HEK293T (cell line): ENCODE data around the gene CCDC137.

ENCODE experiments used
- ARNT ChIP-seq: fragments of 450-650 bp; IDR thresholded peaks from 2 replicates; pipeline ENCODE4 v1.6.1; 2017; ENCODE audit warnings: mild to moderate bottlenecking
- BHLHE40 ChIP-seq: fragments of 450-650 bp; IDR thresholded peaks from 2 replicates; pipeline ENCODE4 v1.6.1; 2016; ENCODE audit warnings: mild to moderate bottlenecking, moderate library complexity, borderline replicate concordance
- ELF4 ChIP-seq: fragments of 450-650 bp; IDR thresholded peaks from 2 replicates; pipeline ENCODE4 v1.6.1; 2017; ENCODE audit warnings: antibody characterized with exemption
- FOXA1 ChIP-seq: fragments of 450-650 bp; IDR thresholded peaks from 2 replicates; pipeline ENCODE4 v1.6.1; 2016; ENCODE audit warnings: mild to moderate bottlenecking
- FOXK2 ChIP-seq: fragments of 450-650 bp; IDR thresholded peaks from 2 replicates; pipeline ENCODE4 v1.6.1; 2016; ENCODE audit warnings: mild to moderate bottlenecking
- FOXM1 ChIP-seq: fragments of 450-650 bp; IDR thresholded peaks from 2 replicates; pipeline ENCODE4 v1.6.1; 2017; ENCODE audit warnings: mild to moderate bottlenecking, borderline replicate concordance
- SP1 ChIP-seq: fragments of 450-650 bp; IDR thresholded peaks from 2 replicates; pipeline ENCODE4 v1.6.1; 2017
- SUZ12 ChIP-seq: fragments of 450-650 bp; IDR thresholded peaks from 2 replicates; pipeline ENCODE4 v1.6.1; 2016; ENCODE audit warnings: mild to moderate bottlenecking
- TARDBP ChIP-seq: fragments of 450-650 bp; IDR thresholded peaks from 2 replicates; pipeline ENCODE4 v1.6.1; 2016
- ZNF384 ChIP-seq: fragments of 450-650 bp; IDR thresholded peaks from 2 replicates; pipeline ENCODE4 v1.6.1; 2016

DNA sequence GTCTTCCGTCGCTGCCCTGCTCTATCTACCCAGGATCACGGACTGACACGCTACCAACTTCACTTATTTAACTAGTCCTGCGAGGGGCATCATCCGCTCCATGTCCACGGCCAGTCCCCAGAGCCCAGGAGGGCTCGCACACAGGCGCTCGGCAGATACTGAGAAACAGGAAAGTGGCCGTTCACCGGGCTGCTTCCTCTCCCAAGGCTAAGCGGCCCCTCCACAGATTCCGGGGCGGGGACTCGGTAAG lies 520 bp upstream of the CCDC137 start:
- TF ChIP-seq TARDBP (no peak), SUZ12 (no peak), ZNF384 (no peak), ELF4 (no peak), BHLHE40 (no peak), FOXK2 (no peak), FOXM1 (no peak), ARNT (no peak), SP1 (no peak), FOXA1 (no peak)
